ENCODE data around the gene IL17B.

DNA sequence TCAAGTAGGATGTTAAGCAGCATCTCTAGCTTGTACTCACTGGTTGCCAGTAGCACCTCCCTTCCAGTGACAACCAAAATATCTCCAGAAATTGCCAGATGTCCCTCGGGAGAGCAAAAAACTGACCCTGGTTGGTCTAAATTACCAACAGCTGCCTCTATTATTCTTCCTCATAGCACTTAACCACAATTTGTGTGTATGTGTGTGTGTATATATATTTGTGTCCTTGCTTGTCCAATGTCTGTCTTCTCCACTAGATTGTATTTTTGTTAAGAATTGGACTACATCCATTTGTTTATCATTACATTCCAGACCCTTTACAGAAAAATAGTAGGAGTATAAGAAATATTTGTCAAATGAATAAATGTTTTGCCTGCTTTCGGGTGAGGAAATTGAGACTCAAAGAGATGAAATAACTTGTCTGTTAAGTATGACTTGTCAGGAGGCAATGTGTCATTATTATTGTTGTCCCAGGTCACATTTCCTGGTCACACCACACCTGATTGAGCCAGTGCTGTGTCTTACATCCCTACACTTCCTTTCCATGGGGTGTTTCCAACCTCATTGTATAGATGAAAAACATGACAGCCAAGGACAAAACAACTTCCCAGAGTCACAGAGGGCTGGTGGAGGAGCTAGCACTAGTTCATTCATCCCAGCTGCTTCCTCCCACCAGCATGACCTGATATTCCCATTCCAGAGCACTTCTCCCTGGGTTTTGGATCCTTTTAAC lies 45.2 kb downstream of the IL17B start:
- TF ChIP-seq EZH2 (IDR thresholded peaks at IDR 0.05; ENCODE audit: insufficient read depth, poor library complexity, severe bottlenecking) (no peak), EZH2phosphoT487 (IDR thresholded peaks at IDR 0.05; ENCODE audit: insufficient read depth, low read depth) (no peak)
